ENCODE measurements around the gene KIF7. TPM values are rescaled to one million over a fixed set of nuclear protein-coding genes. Genes with fewer than 3 reads are reported as not detected.

KIF7 gene
- total RNA-seq, 4 donors from 2014 or later: 10.8 to 23.6 (median 18.9) TPM

DNA sequence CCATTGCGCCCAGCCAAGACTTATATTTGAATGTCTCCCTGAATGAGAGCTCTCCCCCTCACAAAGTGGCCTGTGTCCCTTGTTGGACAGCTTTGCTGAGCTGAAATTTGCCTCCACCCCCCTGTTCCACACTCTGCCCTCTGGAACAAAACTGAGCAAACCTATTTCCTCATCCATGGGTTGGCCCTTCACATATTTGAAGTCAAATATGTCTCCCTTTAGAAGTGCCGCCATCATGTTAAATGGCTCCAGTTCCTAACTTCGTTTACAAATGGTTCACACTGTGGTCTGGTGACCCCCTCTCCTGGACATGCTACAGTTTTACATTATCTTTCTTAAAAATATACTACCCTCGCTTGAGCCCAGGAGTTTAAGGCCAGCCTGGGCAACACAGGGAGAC, 19.3 kb upstream of the KIF7 start:
- Histone ChIP-seq H3K27ac (replicated peaks in 1 of 4) (no peak overlapping the region), H3K9me3 (no peaks in the 10 kb centered on the region), H3K27me3 (no peaks in the 10 kb centered on the region), H3K4me3 (no peak overlapping the region), H3K4me1 (peaks cover 4 to 32% (median 22%) of the 10 kb centered on the region in 4 donors), H3K36me3 (no peaks in the 10 kb centered on the region)
- intact Hi-C loops (cut with DNase I): no loop called here
- TF ChIP-seq POLR2AphosphoS5 (IDR thresholded peaks at IDR 0.05) (no peak), CTCF (IDR thresholded peaks at IDR 0.05) (no peak), POLR2A (IDR thresholded peaks at IDR 0.05; ENCODE audit: low read depth) (no peak), EP300 (IDR thresholded peaks at IDR 0.05) (no peak)
- DNase-seq (ENCODE audit: extremely low spot score): no peak
- WGBS: 89% methylated on average over 4 of the region's 4 CpGs

GRCh38 chr15:89673165-89673512, 17.9 kb upstream of the KIF7 start:
- Histone ChIP-seq H3K27me3 (no peaks in the 10 kb centered on the region), H3K4me1 (peaks cover 4 to 23% (median 17%) of the 10 kb centered on the region in 4 donors), H3K9me3 (no peaks in the 10 kb centered on the region), H3K36me3 (no peaks in the 10 kb centered on the region), H3K4me3 (no peak overlapping the region), H3K27ac (replicated peaks in 1 of 4) (no peak overlapping the region)
- no peak for DNase-seq (ENCODE audit: extremely low spot score)
- TF ChIP-seq POLR2A (IDR thresholded peaks at IDR 0.05; ENCODE audit: low read depth) (no peak), CTCF (IDR thresholded peaks at IDR 0.05) (peak in 2 of 3 experiments; percentile 23 to 30)
- intact Hi-C loops (cut with DNase I): no loop called here
- WGBS: 72% methylated on average over 12 of the region's 12 CpGs

GRCh38 chr15:89672221-89673164, 17.2 kb upstream of the KIF7 start:
- Histone ChIP-seq H3K27ac (replicated peaks in 1 of 4) (peak overlapping the region; percentile 7 to 57 (median 32)), H3K9me3 (no peaks in the 10 kb centered on the region), H3K27me3 (no peaks in the 10 kb centered on the region), H3K4me1 (peaks cover 4 to 23% (median 17%) of the 10 kb centered on the region in 4 donors), H3K4me3 (no peak overlapping the region), H3K36me3 (no peaks in the 10 kb centered on the region)
- intact Hi-C loops (cut with DNase I): no loop called here
- DNase-seq (ENCODE audit: extremely low spot score): no peak
- WGBS: 87% methylated on average over 10 of the region's 12 CpGs
- TF ChIP-seq CTCF (IDR thresholded peaks at IDR 0.05) (no peak), POLR2AphosphoS5 (IDR thresholded peaks at IDR 0.05) (peak in 1 of 2 donors; percentile 6), POLR2A (IDR thresholded peaks at IDR 0.05; ENCODE audit: low read depth) (no peak)

DNA sequence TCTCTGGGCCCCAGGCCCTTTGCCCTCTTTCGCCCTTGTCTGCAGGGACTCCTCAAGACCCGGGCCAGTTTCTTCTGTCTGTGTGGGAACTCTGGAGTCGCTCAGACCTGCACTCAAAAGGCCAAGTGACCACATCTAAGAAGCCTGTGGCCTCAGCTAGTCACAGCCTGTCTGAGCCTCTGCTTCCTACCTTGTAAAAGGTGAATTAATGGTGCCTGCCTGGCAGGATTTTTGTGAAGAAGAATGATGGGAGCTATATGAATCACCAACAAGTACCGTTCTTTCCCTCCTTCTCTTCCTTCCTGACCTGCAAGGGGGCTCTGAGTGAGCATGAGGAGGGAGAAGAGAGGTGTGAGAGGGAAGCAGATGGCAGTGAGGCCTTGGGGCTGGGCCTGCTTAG, 16.4 kb upstream of the KIF7 start:
- Histone ChIP-seq H3K4me3 (no peak overlapping the region), H3K27me3 (no peaks in the 10 kb centered on the region), H3K4me1 (peaks cover 4 to 23% (median 17%) of the 10 kb centered on the region in 4 donors), H3K36me3 (no peaks in the 10 kb centered on the region), H3K27ac (replicated peaks in 1 of 4) (peak overlapping the region in 1 of 4 donors; percentile 57), H3K9me3 (no peaks in the 10 kb centered on the region)
- intact Hi-C loops (cut with DNase I): no loop called here
- no peak for DNase-seq (ENCODE audit: extremely low spot score)
- 70% methylated on average over 1 of the region's 4 CpGs for WGBS
- TF ChIP-seq EP300 (IDR thresholded peaks at IDR 0.05): no peak

DNA sequence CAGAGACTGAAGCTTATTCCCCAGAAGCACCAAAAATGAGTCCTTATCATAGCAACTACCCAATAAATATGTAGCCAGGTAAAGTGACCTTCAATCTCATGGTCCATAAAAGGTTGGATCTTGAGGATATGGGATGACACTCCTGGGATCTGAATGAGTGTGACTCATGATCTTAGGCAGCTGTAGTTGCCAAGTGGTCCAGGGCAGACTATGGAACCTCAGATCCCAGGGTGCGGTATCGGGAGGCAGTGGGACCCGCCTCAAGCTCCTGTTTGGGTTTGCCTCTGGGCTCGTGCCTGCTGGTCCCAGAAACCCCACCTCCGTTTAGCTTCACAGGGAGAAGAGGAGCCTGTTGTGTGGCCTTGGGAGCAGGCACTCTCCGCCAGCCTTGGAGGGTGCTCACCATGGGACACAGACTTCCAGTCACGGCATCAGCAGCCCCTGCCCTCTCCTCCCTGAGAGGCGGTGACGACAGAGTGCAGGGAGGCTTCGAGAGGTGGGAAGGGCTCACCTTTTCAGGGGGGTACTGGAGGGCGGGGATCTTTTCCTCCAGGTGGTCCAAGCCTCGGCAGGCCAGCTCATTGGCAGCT, 15.8 kb upstream of the KIF7 start:
- peaks cover 4 to 28% (median 18%) of the 10 kb centered on the region in 4 donors for H3K4me1 ChIP-seq
- no peak overlapping the region for H3K4me3 ChIP-seq
- H3K27me3 ChIP-seq: no peaks in the 10 kb centered on the region
- H3K27ac ChIP-seq (replicated peaks in 1 of 4): peak overlapping the region in 1 of 4 donors; percentile 57
- no peaks in the 10 kb centered on the region for H3K36me3 ChIP-seq
- intact Hi-C loops (cut with DNase I): no loop called here
- 93% methylated on average over 10 of the region's 12 CpGs for WGBS
- no peaks in the 10 kb centered on the region for H3K9me3 ChIP-seq
- TF ChIP-seq POLR2A (IDR thresholded peaks at IDR 0.05; ENCODE audit: low read depth) (no peak), CTCF (IDR thresholded peaks at IDR 0.05) (no peak), POLR2AphosphoS5 (IDR thresholded peaks at IDR 0.05) (no peak), EP300 (IDR thresholded peaks at IDR 0.05) (no peak)
- no peak for DNase-seq (ENCODE audit: extremely low spot score)

Measured in esophagus muscularis mucosa (tissue), 4 donors.